Measurements from ENCODE around the gene DAB2IP.

DAB2IP gene

DNA sequence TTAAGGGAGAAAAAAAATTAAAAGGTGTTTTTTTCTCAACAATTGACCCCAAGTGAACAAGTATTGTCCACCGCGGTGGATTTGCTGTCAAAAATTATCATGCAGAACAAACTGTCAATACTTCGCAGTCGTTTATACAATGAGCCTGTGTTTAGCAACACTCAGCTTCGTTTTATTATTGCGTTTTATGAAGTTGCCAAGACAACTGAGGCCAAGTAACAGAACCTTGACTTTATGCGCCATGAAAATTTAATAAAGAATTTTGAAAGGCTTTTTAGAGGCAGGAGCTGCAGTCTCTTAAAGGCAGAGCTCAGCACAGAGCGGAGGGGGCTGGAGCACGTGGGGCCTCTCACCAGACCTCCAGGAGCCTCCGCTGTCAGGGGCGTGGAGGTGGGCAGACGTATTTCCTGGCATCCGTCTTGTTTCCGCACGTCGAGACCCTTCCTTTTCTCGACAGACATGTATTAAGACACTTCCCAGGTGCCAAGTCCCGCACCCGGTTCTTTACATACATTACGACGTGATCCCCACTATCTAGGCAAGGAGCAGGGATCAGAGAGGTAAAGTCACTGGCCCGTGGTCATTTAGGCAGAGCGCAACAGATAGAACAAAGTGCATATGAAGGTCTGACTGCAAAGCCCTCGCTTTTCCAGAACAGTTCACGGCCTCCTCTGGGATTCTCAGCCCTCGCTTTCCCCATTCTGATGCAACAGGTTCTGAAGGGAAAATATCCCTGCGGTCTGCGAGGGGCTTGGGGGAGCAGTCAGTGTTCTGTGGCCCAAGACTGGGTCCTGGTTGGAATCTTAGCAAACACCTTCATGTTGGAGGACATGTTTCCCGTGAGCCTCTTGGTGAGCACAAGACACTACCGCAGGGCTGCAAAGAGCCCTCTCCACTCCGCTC, 164.4 kb downstream of the DAB2IP start:
- in situ Hi-C loops (cut with MboI; ENCODE audit: low sequenced_read_pairs, unreplicated experiment): no loop called here
- DNase-seq (ENCODE audit: low spot score): no peak
- TF ChIP-seq, protein P1, sequence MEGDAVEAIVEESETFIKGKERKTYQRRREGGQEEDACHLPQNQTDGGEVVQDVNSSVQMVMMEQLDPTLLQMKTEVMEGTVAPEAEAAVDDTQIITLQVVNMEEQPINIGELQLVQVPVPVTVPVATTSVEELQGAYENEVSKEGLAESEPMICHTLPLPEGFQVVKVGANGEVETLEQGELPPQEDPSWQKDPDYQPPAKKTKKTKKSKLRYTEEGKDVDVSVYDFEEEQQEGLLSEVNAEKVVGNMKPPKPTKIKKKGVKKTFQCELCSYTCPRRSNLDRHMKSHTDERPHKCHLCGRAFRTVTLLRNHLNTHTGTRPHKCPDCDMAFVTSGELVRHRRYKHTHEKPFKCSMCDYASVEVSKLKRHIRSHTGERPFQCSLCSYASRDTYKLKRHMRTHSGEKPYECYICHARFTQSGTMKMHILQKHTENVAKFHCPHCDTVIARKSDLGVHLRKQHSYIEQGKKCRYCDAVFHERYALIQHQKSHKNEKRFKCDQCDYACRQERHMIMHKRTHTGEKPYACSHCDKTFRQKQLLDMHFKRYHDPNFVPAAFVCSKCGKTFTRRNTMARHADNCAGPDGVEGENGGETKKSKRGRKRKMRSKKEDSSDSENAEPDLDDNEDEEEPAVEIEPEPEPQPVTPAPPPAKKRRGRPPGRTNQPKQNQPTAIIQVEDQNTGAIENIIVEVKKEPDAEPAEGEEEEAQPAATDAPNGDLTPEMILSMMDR (IDR thresholded peaks at IDR 0.05; ENCODE audit: borderline replicate concordance, control extremely low read depth, extremely low read depth, insufficient read depth, missing control alignments): no peak

DNA sequence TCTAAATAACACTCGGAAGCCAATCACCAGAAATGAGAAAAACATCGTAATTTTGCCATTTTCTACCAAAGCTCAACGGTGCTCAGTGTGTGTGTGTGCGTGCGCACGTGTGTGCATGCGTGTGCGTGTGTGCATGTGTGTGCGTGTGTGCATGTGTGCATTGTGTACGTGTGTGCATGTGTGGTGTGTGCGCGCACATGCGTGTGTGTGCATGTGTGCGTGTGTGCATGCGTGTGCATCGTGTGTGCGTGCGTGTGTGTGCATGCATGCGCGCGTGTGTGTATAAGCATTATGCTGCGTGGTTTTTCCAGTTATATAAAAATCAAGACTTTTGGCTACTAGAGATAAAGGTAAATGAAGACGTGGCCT, 165.0 kb downstream of the DAB2IP start:
- TF ChIP-seq, protein P1 (IDR thresholded peaks at IDR 0.05; ENCODE audit: borderline replicate concordance, control extremely low read depth, extremely low read depth, insufficient read depth, missing control alignments): no peak
- DNase-seq (ENCODE audit: low spot score): no peak
- in situ Hi-C loops (cut with MboI; ENCODE audit: low sequenced_read_pairs, unreplicated experiment): no loop called here

DNA sequence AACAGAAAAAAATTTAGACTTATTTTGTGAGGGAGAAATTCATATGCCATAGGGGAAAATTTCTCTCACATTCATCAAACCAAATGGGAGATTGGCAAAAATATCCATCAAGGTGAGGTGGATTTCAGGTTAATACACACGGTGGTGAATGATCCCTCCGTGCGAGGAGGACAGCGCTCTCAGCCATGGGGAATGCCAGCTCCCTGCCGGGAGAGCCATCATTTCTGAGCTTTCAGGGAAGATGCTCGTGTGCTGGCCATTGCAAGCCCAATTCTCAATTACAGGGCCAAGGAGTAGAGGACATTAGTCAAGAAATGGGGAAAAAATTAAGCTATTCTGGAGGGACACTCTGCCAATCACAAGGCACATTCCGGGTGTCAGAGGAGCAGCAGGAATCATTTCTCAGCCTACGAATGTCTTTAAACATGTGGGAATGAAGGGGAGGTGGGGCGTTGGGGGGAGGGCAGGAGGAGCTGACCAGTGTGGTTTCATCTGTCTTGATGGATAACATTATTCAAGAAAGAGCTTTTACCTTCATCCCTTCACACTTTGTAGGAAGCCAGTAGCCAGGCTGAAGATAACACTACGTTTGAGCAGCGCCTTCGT, 165.5 kb downstream of the DAB2IP start:
- in situ Hi-C loops (cut with MboI; ENCODE audit: low sequenced_read_pairs, unreplicated experiment): no loop called here
- DNase-seq (ENCODE audit: low spot score): no peak
- TF ChIP-seq, protein P1 (IDR thresholded peaks at IDR 0.05; ENCODE audit: borderline replicate concordance, control extremely low read depth, extremely low read depth, insufficient read depth, missing control alignments): no peak

- TF ChIP-seq, protein P1 (IDR thresholded peaks at IDR 0.05; ENCODE audit: borderline replicate concordance, control extremely low read depth, extremely low read depth, insufficient read depth, missing control alignments): no peak
- DNase-seq (ENCODE audit: low spot score): no peak
- in situ Hi-C loops (cut with MboI; ENCODE audit: low sequenced_read_pairs, unreplicated experiment): no loop called here
Observed at GRCh38 chr9:121817476-121817875, 166.0 kb downstream of the DAB2IP start.

GRCh38 chr9:121818016-121818661, 166.7 kb downstream of the DAB2IP start:
- DNase-seq (ENCODE audit: low spot score): no peak
- in situ Hi-C loops (cut with MboI; ENCODE audit: low sequenced_read_pairs, unreplicated experiment): no loop called here
- TF ChIP-seq, protein P1 (IDR thresholded peaks at IDR 0.05; ENCODE audit: borderline replicate concordance, control extremely low read depth, extremely low read depth, insufficient read depth, missing control alignments): no peak

GRCh38 chr9:121818841-121819427, 167.5 kb downstream of the DAB2IP start:
- TF ChIP-seq, protein P1 (IDR thresholded peaks at IDR 0.05; ENCODE audit: borderline replicate concordance, control extremely low read depth, extremely low read depth, insufficient read depth, missing control alignments): no peak
- DNase-seq (ENCODE audit: low spot score): no peak
- in situ Hi-C loops (cut with MboI; ENCODE audit: low sequenced_read_pairs, unreplicated experiment): no loop called here

All from GM13976 (cell line).